ENCODE data around the gene ZNF853. TPM values are rescaled to one million over a fixed set of nuclear protein-coding genes. Genes with fewer than 3 reads are reported as not detected.

ZNF853 gene
- total and polyA plus RNA-seq, 2 of the 8 experiments (the other 6 are each of a cell fraction or from before 2014, with no cell fraction given) = 4.3 to 5.7 TPM

GRCh38 chr7:6647080-6647479 is 31.7 kb downstream of the ZNF853 start:
- no peaks in the 10 kb centered on the region; a peak in 1 of 7 replicates for H3K4me1 ChIP-seq (replicated peaks in 1 of 4; ENCODE audit: control insufficient read depth in 3 of 4, insufficient read depth in 4 of 4, low read length in 3 of 4)
- no peaks in the 10 kb centered on the region for H3K23me2 ChIP-seq (ENCODE audit: low read depth, low read length)
- no peak overlapping the region for H4K91ac ChIP-seq (replicated peaks; ENCODE audit: insufficient read length, low read length)
- H3K4ac ChIP-seq (replicated peaks; ENCODE audit: insufficient read length, low read depth, low read length) = no peak overlapping the region
- ChIA-PET CTCF (ENCODE audit: partially characterized antibody) (interaction anchor here (0.6 kb wide), 1 partner anchor 1649 kb away, joined by 3 read pairs; no protein-coding TSS in a partner anchor), POLR2A (ENCODE audit: partially characterized antibody) (no interaction called here)
- H4K20me1 ChIP-seq (replicated peaks in 1 of 2; ENCODE audit: control insufficient read depth in 1 of 2, insufficient read depth in 2 of 2, low read length in 2 of 2) = peaks cover 0 to 2% of the 10 kb centered on the region in 2 experiments
- H3K27ac ChIP-seq (ENCODE audit: low read depth, low read length) = no peak overlapping the region
- TF ChIP-seq ASH2L (IDR thresholded peaks at IDR 0.05; ENCODE audit: low read length) (no peak), PHF8 (conservative IDR thresholded peaks at IDR 0.05; ENCODE audit: low read depth, low read length) (no peak), SIX5 (IDR thresholded peaks at IDR 0.05; ENCODE audit: low read depth, low read length) (no peak), GABPA (IDR thresholded peaks at IDR 0.05; ENCODE audit: borderline replicate concordance, insufficient read depth, low read length) (no peak), EGR1 (IDR thresholded peaks at IDR 0.05; ENCODE audit: borderline replicate concordance, low read depth, low read length) (no peak), NANOG (IDR thresholded peaks at IDR 0.05; ENCODE audit: insufficient read depth, low read depth, low read length, poor library complexity, severe bottlenecking) (no peak), EP300 (IDR thresholded peaks at IDR 0.05; ENCODE audit: borderline replicate concordance in 1 of 2, low read depth in 2 of 2, low read length in 2 of 2) (no peak)
- H3K9ac ChIP-seq (replicated peaks in 1 of 4; ENCODE audit: extremely low read depth in 1 of 4, low read depth in 3 of 4, low read length in 3 of 4) = no peak overlapping the region
- peaks cover 0 to 14% (median 3%) of the 10 kb centered on the region in 4 experiments; a peak in 4 of 8 replicates for H3K36me3 ChIP-seq (ENCODE audit: control insufficient read depth in 2 of 4, insufficient read depth in 4 of 4, low read length in 3 of 4)
- H3K27me3 ChIP-seq (replicated peaks in 1 of 4; ENCODE audit: control insufficient read depth in 3 of 4, extremely low read depth in 1 of 4, insufficient read depth in 3 of 4, low read length in 3 of 4) = no peaks in the 10 kb centered on the region; a peak in 1 of 7 replicates
- H3K56ac ChIP-seq (replicated peaks; ENCODE audit: insufficient read length, low read depth, low read length) = no peak overlapping the region
- no peak overlapping the region for H3K4me3 ChIP-seq (ENCODE audit: extremely low read depth in 1 of 4, insufficient read depth in 2 of 4, low read depth in 3 of 4, low read length in 4 of 4)
- H2AFZ ChIP-seq (ENCODE audit: low read length) = no peak overlapping the region
- no peaks in the 10 kb centered on the region for H3K79me2 ChIP-seq (ENCODE audit: control insufficient read depth in 1 of 2, insufficient read depth in 2 of 2, low read length in 2 of 2)
- H3K14ac ChIP-seq (ENCODE audit: insufficient read length) = no peak overlapping the region
- 84% methylated on average over 7 of the region's 8 CpGs; no CpG with 5 or more reads in 1 of the 2 experiments for WGBS, 2 experiments (ENCODE audit: extremely low coverage in 1 of 2, insufficient coverage in 1 of 2, insufficient read length in 1 of 2, insufficient replicate concordance in 2 of 2, low coverage in 1 of 2, low lambda C conversion rate in 2 of 2, missing lambda C conversion rate in 1 of 2)
- DNase-seq (ENCODE audit: low read depth in 1 of 2, low spot score in 2 of 2) = no peak
- no peak overlapping the region for H3K23ac ChIP-seq (ENCODE audit: insufficient read length)
- no peak overlapping the region for H4K5ac ChIP-seq (ENCODE audit: insufficient read length, low read depth, low read length)
- no peak overlapping the region for H2BK15ac ChIP-seq (ENCODE audit: low read length)
- H4K8ac ChIP-seq (ENCODE audit: extremely low read depth, insufficient read depth, low read length) = no peak overlapping the region
- no peak overlapping the region for H2BK12ac ChIP-seq (ENCODE audit: low read depth, low read length)
- H2AK5ac ChIP-seq (ENCODE audit: low read depth, low read length) = no peak overlapping the region
- H2BK20ac ChIP-seq (ENCODE audit: low read length) = no peak overlapping the region
- H3K4me2 ChIP-seq (ENCODE audit: insufficient read depth in 1 of 2, low read depth in 2 of 2, low read length in 2 of 2) = no peak overlapping the region
- no peak overlapping the region for H3K18ac ChIP-seq (ENCODE audit: extremely low read depth, low read length)
- no peak for FAIRE-seq
- H2BK5ac ChIP-seq (ENCODE audit: low read depth, low read length) = no peak overlapping the region
- no peaks in the 10 kb centered on the region; the same call in 1 of the 2 replicates for H3K79me1 ChIP-seq (ENCODE audit: low read depth, low read length)
- no peak overlapping the region for H2BK120ac ChIP-seq (replicated peaks; ENCODE audit: low read depth, low read length)
- no peaks in the 10 kb centered on the region for H3K9me3 ChIP-seq (ENCODE audit: insufficient read depth in 2 of 2, low read depth in 1 of 2, low read length in 1 of 2)
